GM18951 (cell line): ENCODE data around the gene NEUROD2.

Source experiments
- POLR2A ChIP-seq: IDR thresholded peaks from 4 replicates; pipeline ENCODE4 v1.6.1; 2011; ENCODE audit warnings: mild to moderate bottlenecking; ENCODE audit not compliant: insufficient read length, insufficient read depth; ENCODE audit errors: extremely low read depth
- in situ Hi-C: fragments of 300-500 bp; cut with MboI; formaldehyde crosslinking; loops from one replicate; pipeline ENCODE4 v1.12.0; 2022; ENCODE audit warnings: low sequenced_read_pairs, mixed read lengths, inconsistent platforms; ENCODE audit not compliant: unreplicated experiment

NEUROD2 gene

GRCh38 chr17:39641097-39641496 lies 33.4 kb upstream of the NEUROD2 start:
- in situ Hi-C loops = no loop called here
- no peak for TF ChIP-seq POLR2A

- no peak for TF ChIP-seq POLR2A
- in situ Hi-C loops = no loop called here
These were observed 32.9 kb upstream of the NEUROD2 start for GRCh38 chr17:39640591-39641031.

- TF ChIP-seq POLR2A = no peak
- in situ Hi-C loops = no loop called here
These were observed 32.1 kb upstream of the NEUROD2 start for GRCh38 chr17:39639566-39640458.

GRCh38 chr17:39639043-39639442 lies 31.3 kb upstream of the NEUROD2 start:
- in situ Hi-C loops = no loop called here
- no peak for TF ChIP-seq POLR2A

- in situ Hi-C loops = no loop called here
- no peak for TF ChIP-seq POLR2A
These were observed 30.6 kb upstream of the NEUROD2 start for GRCh38 chr17:39638317-39638716.

GRCh38 chr17:39636927-39637736 lies 29.4 kb upstream of the NEUROD2 start, which contains the start of gene STARD3:
TSS of gene STARD3 (plus strand) at chr17:39637144. CDS start at chr17:39653532, 16,388 bp downstream.
- in situ Hi-C loops = no loop called here
- TF ChIP-seq POLR2A = peak; percentile 82

- in situ Hi-C loops = no loop called here
- no peak for TF ChIP-seq POLR2A
These were observed 28.8 kb upstream of the NEUROD2 start for GRCh38 chr17:39636587-39636926.

- TF ChIP-seq POLR2A = no peak
- in situ Hi-C loops = no loop called here
These were observed 28.0 kb upstream of the NEUROD2 start for GRCh38 chr17:39635614-39636176.

GRCh38 chr17:39634384-39634871 lies 26.7 kb upstream of the NEUROD2 start:
- no peak for TF ChIP-seq POLR2A
- in situ Hi-C loops = no loop called here

- in situ Hi-C loops = no loop called here
- no peak for TF ChIP-seq POLR2A
These were observed 26.0 kb upstream of the NEUROD2 start for GRCh38 chr17:39633570-39634183.

GRCh38 chr17:39632153-39632941 lies 24.6 kb upstream of the NEUROD2 start:
- no peak for TF ChIP-seq POLR2A
- in situ Hi-C loops = no loop called here

GRCh38 chr17:39631403-39631802 lies 23.7 kb upstream of the NEUROD2 start:
- in situ Hi-C loops = no loop called here
- no peak for TF ChIP-seq POLR2A
